SK-N-MC (cell line): Measurements from ENCODE around the gene SLC39A12.

Experiments used
- EZH2 ChIP-seq: fragments of 200-600 bp; sonication (generic); IDR thresholded peaks from one replicate; pipeline ENCODE4 v1.6.1; 2017; ENCODE audit warnings: antibody characterized with exemption
- POLR2AphosphoS5 ChIP-seq: IDR thresholded peaks from 2 replicates; pipeline ENCODE4 v1.6.1; 2012; ENCODE audit warnings: mild to moderate bottlenecking, low read depth, low read length, borderline replicate concordance

GRCh38 chr10:18075881-18076280 lies 124.2 kb downstream of the SLC39A12 start:
- no peak for TF ChIP-seq POLR2AphosphoS5
- TF ChIP-seq EZH2: no peak
